ENCODE measurements around the gene PWWP2B. TPM values are rescaled to one million over a fixed set of nuclear protein-coding genes. Genes with fewer than 3 reads are reported as not detected.

Gene PWWP2B
- total RNA-seq, 2 donors from 2014 or later, result 33.8 to 61.0 TPM

DNA sequence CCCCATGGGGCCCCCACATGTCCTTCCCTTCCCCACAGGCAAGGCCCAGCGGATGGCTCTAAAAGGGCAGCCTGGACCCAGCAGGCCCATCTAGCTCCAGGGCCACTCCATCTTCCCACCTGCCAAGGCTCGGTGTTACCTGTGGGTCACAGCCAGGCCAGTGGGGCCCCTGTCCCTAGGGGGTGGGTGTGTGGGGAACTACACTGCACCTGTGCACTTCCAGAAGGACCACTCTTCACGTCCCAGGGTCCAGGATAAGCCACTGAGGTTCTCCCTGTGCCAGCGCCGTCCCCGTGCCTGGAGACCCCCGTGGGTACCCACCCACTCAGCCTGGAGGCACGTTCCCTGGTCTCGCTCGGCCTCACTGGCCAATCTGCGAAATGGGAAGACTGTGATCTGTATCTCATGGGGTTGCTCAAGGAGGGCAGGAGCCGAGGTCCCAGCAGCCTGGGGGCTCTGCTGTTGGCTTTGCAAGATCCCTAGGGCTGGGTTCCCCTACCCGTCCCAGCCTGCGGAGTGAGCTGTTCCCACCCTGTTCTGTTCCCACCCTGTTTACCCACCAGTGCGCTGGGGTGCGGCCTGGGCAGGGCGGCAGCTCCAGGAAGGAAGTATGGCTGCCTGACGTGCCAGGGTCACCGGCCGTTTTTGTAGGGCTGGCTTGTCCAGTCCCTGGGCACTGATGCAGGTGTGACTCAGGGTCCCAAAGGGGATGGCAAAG, 4.6 kb downstream of the PWWP2B start:
- Histone ChIP-seq H3K9me3 (no peaks in the 10 kb centered on the region), H3K36me3 (peaks cover 17% of the 10 kb centered on the region), H3K4me3 (peak overlapping the region; percentile 3), H3K4me1 (peaks cover 41% of the 10 kb centered on the region), H3K27me3 (no peaks in the 10 kb centered on the region), H3K9ac (ENCODE audit: low read depth in 2 of 2, low read length in 2 of 2) (peak overlapping the region; percentile 96 to 99), H3K27ac (peak overlapping the region; percentile 86)
- TF ChIP-seq, protein P1, sequence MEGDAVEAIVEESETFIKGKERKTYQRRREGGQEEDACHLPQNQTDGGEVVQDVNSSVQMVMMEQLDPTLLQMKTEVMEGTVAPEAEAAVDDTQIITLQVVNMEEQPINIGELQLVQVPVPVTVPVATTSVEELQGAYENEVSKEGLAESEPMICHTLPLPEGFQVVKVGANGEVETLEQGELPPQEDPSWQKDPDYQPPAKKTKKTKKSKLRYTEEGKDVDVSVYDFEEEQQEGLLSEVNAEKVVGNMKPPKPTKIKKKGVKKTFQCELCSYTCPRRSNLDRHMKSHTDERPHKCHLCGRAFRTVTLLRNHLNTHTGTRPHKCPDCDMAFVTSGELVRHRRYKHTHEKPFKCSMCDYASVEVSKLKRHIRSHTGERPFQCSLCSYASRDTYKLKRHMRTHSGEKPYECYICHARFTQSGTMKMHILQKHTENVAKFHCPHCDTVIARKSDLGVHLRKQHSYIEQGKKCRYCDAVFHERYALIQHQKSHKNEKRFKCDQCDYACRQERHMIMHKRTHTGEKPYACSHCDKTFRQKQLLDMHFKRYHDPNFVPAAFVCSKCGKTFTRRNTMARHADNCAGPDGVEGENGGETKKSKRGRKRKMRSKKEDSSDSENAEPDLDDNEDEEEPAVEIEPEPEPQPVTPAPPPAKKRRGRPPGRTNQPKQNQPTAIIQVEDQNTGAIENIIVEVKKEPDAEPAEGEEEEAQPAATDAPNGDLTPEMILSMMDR (IDR thresholded peaks at IDR 0.05), result no peak
- DNase-seq, result peak; percentile 90
- intact Hi-C loops (cut with DNase I), result no loop called here

DNA sequence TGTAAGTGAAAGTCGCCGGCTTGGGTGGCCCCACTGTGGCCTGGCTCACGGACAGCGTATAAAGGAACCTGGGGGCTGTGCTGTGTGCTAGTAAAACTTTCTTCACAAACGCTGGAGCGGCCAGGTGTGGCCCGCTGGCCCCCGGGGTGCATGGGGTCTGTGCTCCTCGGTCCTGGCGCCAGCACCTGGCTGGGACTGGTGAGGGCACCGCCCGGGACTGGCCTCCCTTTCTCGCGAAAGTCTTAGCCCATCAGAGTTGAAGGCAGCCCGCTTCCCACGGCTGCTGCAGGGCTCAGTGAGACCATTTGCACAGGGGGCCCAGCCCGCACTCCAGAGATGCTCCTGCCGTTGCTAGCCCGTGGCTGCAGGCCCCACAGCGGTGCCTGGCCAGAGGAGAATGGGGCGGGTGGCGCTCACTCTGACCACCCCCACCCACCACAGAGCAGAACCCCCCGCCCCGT, 5.8 kb downstream of the PWWP2B start:
- Histone ChIP-seq H3K36me3 (peaks cover 21% of the 10 kb centered on the region), H3K9me3 (no peaks in the 10 kb centered on the region), H3K27ac (peak overlapping the region; percentile 86), H3K27me3 (no peaks in the 10 kb centered on the region), H3K4me3 (no peak overlapping the region), H3K4me1 (peaks cover 52% of the 10 kb centered on the region), H3K9ac (ENCODE audit: low read depth in 2 of 2, low read length in 2 of 2) (peak overlapping the region in 1 of 2 donors; percentile 96)
- intact Hi-C loops (cut with DNase I), result no loop called here
- DNase-seq, result no peak
- TF ChIP-seq, protein P1 (IDR thresholded peaks at IDR 0.05), result no peak

DNA sequence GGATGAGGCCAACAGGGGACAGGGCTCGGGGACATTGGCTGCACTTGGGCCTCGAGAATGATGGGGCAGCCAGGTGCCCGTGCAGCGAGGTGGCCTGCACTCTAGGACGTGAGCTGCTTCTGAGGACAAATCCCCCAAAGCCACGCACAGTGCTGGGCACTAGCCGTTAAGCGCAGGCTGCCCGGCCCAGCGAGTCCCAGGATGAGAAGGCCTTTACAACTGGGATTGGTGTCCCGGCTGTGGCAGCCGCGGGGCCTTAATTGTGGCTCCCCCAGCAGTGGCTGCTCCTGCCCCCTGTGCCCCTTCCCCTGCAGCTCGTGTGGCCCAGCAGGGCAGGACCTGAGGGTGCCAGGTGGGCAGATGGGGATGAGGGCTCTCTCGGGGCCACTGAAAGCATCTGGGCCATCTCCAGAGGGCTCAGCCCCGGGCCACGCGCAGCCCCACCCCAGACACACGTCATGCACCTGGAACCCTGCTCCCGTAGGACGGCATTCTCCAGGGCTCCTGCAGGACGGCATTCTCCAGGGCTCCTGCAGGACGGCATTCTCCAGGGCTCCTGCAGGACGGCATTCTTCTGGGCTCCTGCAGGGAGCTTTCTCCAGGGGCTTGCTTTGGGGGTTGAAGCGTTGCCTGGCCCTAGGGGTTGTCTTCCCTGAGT, 6.6 kb downstream of the PWWP2B start:
- no peaks in the 10 kb centered on the region for H3K9me3 ChIP-seq
- H3K9ac ChIP-seq (ENCODE audit: low read depth in 2 of 2, low read length in 2 of 2), result peak overlapping the region in 1 of 2 donors; percentile 6
- H3K27me3 ChIP-seq, result no peaks in the 10 kb centered on the region
- H3K4me1 ChIP-seq, result peaks cover 55% of the 10 kb centered on the region
- intact Hi-C loops (cut with DNase I), result no loop called here
- H3K36me3 ChIP-seq, result peaks cover 21% of the 10 kb centered on the region
- no peak overlapping the region for H3K4me3 ChIP-seq
- no peak for DNase-seq
- H3K27ac ChIP-seq, result no peak overlapping the region
- TF ChIP-seq, protein P1 (IDR thresholded peaks at IDR 0.05), result no peak

DNA sequence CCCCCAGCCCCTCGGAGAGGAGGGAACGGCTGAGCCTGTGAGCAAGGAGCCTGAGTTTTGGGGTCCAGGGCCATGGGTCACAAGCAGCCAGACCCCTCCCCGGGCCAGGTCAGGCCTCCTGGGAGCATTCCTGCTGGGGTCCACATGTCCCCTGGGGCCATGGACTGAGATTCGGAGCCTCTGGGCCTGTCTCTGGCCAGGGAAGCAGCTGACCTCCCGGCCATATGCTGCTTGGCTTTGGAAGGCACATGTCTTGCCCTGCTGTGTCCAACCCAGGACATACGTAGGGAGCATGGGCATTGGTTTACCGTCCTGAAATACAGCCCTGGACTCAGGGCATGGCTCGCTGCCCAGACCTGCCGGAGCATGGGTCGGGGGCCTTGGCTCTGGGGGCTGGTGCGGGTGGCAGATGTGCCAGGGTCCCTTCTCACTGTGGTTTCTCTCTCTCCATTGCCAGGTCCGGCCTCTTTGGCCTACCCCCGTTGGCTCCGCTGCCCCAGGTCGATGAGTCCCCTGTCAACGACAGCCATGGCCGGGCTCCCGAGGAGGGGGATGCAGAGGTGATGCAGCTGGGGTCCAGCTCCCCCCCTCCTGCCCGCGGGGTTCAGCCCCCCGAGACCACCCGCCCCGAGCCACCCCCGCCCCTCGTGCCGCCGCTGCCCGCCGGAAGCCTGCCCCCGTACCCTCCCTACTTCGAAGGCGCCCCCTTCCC, 7.3 kb downstream of the PWWP2B start:
- intact Hi-C loops (cut with DNase I), result no loop called here
- Histone ChIP-seq H3K4me1 (peaks cover 56% of the 10 kb centered on the region), H3K9me3 (no peaks in the 10 kb centered on the region), H3K4me3 (no peak overlapping the region), H3K9ac (ENCODE audit: low read depth in 2 of 2, low read length in 2 of 2) (peak overlapping the region; percentile 30 to 46), H3K36me3 (peaks cover 21% of the 10 kb centered on the region), H3K27ac (no peak overlapping the region), H3K27me3 (no peaks in the 10 kb centered on the region)
- DNase-seq, result no peak
- TF ChIP-seq, protein P1 (IDR thresholded peaks at IDR 0.05), result no peak

DNA sequence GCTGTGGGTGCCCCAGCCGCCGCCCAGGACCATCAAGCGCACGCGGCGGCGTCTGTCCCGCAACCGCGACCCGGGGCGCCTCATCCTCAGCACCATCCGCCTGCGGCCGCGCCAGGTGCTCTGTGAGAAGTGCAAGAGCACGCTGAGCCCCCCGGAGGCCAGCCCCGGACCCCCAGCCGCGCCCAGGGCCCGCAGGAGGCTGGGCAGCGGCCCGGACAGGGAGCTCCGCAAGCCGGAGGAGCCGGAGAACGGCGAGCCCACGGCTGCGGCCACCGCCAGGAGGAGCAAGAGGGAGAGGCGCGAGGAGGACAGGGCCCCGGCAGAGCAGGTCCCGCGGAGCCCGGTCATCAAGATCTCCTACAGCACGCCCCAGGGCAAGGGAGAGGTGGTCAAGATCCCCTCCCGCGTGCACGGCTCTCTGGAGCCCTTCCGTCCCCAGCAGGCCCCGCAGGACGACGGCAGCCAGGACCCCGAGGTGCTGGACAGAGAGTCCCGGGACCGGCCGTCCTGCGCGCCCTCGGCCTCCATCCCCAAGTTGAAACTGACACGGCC, 8.0 kb downstream of the PWWP2B start:
- intact Hi-C loops (cut with DNase I), result no loop called here
- no peak overlapping the region for H3K27ac ChIP-seq
- TF ChIP-seq, protein P1 (IDR thresholded peaks at IDR 0.05), result no peak
- no peaks in the 10 kb centered on the region for H3K9me3 ChIP-seq
- H3K4me1 ChIP-seq, result peaks cover 50% of the 10 kb centered on the region
- H3K4me3 ChIP-seq, result no peak overlapping the region
- no peak for DNase-seq
- no peaks in the 10 kb centered on the region for H3K27me3 ChIP-seq
- peaks cover 21% of the 10 kb centered on the region for H3K36me3 ChIP-seq
- H3K9ac ChIP-seq (ENCODE audit: low read depth in 2 of 2, low read length in 2 of 2), result no peak overlapping the region
